Neural cell (in vitro differentiated cells): Measurements from ENCODE around the gene TCP10L. TPM values are rescaled to one million over a fixed set of nuclear protein-coding genes. Genes with fewer than 3 reads are reported as not detected.

Source experiments
- H2AFZ ChIP-seq: fragments of 200-600, 300-800 bp; sonication (generic), shearing (Covaris generic); 2 replicates; pipeline ENCODE4 v1.6.0; 2014; ENCODE audit warnings: low read depth, mild to moderate bottlenecking, antibody characterized with exemption, low read length, moderate library complexity
- H3F3A ChIP-seq: fragments of 200-600 bp; shearing (Covaris generic); 2 replicates; pipeline ENCODE4 v1.6.1; 2016; ENCODE audit warnings: mild to moderate bottlenecking, moderate library complexity, mixed read lengths, antibody characterized with exemption, low read length; ENCODE audit not compliant: insufficient read depth, poor library complexity, severe bottlenecking
- H3K27ac ChIP-seq: fragments of 200-600, 300-800 bp; sonication (generic), shearing (Covaris generic); 2 replicates; pipeline ENCODE4 v1.5.1; 2014; ENCODE audit warnings: mild to moderate bottlenecking, low read length, moderate library complexity
- H3K27me3 ChIP-seq: fragments of 300-800, 200-600 bp; sonication (generic), shearing (Covaris generic); 2 replicates; pipeline ENCODE4 v1.6.0; 2014; ENCODE audit warnings: mild to moderate bottlenecking, low read depth, low read length, moderate library complexity; ENCODE audit not compliant: insufficient read depth
- H3K36me3 ChIP-seq: fragments of 300-800, 200-600 bp; sonication (generic), shearing (Covaris generic); 2 replicates; pipeline ENCODE4 v1.5.1; 2014; ENCODE audit warnings: mild to moderate bottlenecking, antibody characterized with exemption, low read length, moderate library complexity; ENCODE audit not compliant: insufficient read depth
- H3K4me2 ChIP-seq: fragments of 300-800, 200-600 bp; sonication (generic), shearing (Covaris generic); 2 replicates; pipeline ENCODE4 v1.6.0; 2014; ENCODE audit warnings: mild to moderate bottlenecking, low read length
- H3K4me3 ChIP-seq: fragments of 300-800, 200-600 bp; sonication (generic), shearing (Covaris generic); 2 replicates; pipeline ENCODE4 v1.5.1; 2014; ENCODE audit warnings: mild to moderate bottlenecking, low read length, moderate library complexity
- H3K79me2 ChIP-seq: fragments of 200-600 bp; shearing (Covaris generic); replicated peaks from 2 replicates; pipeline ENCODE4 v1.6.0; 2014; ENCODE audit warnings: mild to moderate bottlenecking, low read length, moderate library complexity; ENCODE audit not compliant: insufficient read depth
- H3K9ac ChIP-seq: fragments of 300-800, 200-600 bp; sonication (generic), shearing (Covaris generic); 2 replicates; pipeline ENCODE4 v1.6.1; 2016; ENCODE audit warnings: mild to moderate bottlenecking, low read length, mixed read lengths
- H3K9me2 ChIP-seq: fragments of 200-600 bp; shearing (Covaris generic); 2 replicates; pipeline ENCODE4 v1.6.1; 2016; ENCODE audit warnings: mild to moderate bottlenecking, low read length, mixed read lengths; ENCODE audit not compliant: insufficient read depth
- H3K9me3 ChIP-seq: fragments of 200-600, 300-800 bp; sonication (generic), shearing (Covaris generic); 2 replicates; pipeline ENCODE4 v1.6.1; 2016; ENCODE audit warnings: mild to moderate bottlenecking, mixed run types, low read length, moderate library complexity, mixed read lengths
- H4K20me1 ChIP-seq: fragments of 200-600 bp; shearing (Covaris generic); 2 replicates; pipeline ENCODE4 v1.6.1; 2016; ENCODE audit warnings: mild to moderate bottlenecking, mixed run types; ENCODE audit not compliant: insufficient read depth
- EP300 ChIP-seq: fragments of 450-650 bp; conservative IDR thresholded peaks from 2 replicates; pipeline ENCODE4 v1.6.1; 2014; ENCODE audit warnings: antibody characterized with exemption, mild to moderate bottlenecking, moderate library complexity; ENCODE audit not compliant: poor library complexity, severe bottlenecking
- EZH2 ChIP-seq: fragments of 200-600, 300-800 bp; shearing (Covaris generic), sonication (generic); IDR thresholded peaks from 2 replicates; pipeline ENCODE4 v1.6.1; 2014; ENCODE audit warnings: antibody characterized with exemption, low read length, borderline replicate concordance, mild to moderate bottlenecking; ENCODE audit not compliant: insufficient read depth, poor library complexity, severe bottlenecking
- MXI1 ChIP-seq: fragments of 450-650 bp; conservative IDR thresholded peaks from 2 replicates; pipeline ENCODE4 v1.6.1; 2014; ENCODE audit warnings: antibody characterized with exemption, mild to moderate bottlenecking; ENCODE audit not compliant: poor library complexity, severe bottlenecking
- POLR2AphosphoS5 ChIP-seq: IDR thresholded peaks from 2 replicates; pipeline ENCODE4 v1.6.1; 2012
- RAD21 ChIP-seq: fragments of 450-650 bp; conservative IDR thresholded peaks from 2 replicates; pipeline ENCODE4 v1.6.1; 2014; ENCODE audit warnings: antibody characterized with exemption, mild to moderate bottlenecking, moderate library complexity
- SMC3 ChIP-seq: fragments of 450-650 bp; conservative IDR thresholded peaks from 2 replicates; pipeline ENCODE4 v1.6.1; 2014; ENCODE audit warnings: antibody characterized with exemption, mild to moderate bottlenecking, moderate library complexity; ENCODE audit not compliant: poor library complexity
- TAF1 ChIP-seq: IDR thresholded peaks from 2 replicates; pipeline ENCODE4 v1.6.1; 2012; ENCODE audit warnings: low read depth
- polyA plus RNA-seq: library from polyadenylated mRNA; depleted of rRNA; stranded (reverse); fragments of >200 nt; gene quantifications from 2 replicates; pipeline ENCODE4 v1.2.3, GENCODE V29; 2014
- TF ChIP-seq, protein P1 (sequence below): fragments of 450-650 bp; IDR thresholded peaks from 2 replicates; pipeline ENCODE4 v1.5.1; 2014; ENCODE audit warnings: antibody characterized with exemption, mild to moderate bottlenecking, moderate library complexity; ENCODE audit not compliant: poor library complexity, severe bottlenecking
- TF ChIP-seq, protein P2 (sequence below): IDR thresholded peaks from 2 replicates; pipeline ENCODE4 v1.6.1; 2012; ENCODE audit warnings: borderline replicate concordance

The TCP10L gene
- polyA plus RNA-seq, 1 donor from 2014 or later, result 1.7 TPM

GRCh38 chr21:32602099-32602498, 16.8 kb upstream of the TCP10L start:
- Histone ChIP-seq H3F3A (no peaks in the 10 kb centered on the region), H3K4me2 (no peak overlapping the region), H3K27me3 (no peaks in the 10 kb centered on the region), H3K36me3 (peaks cover 18% of the 10 kb centered on the region), H3K9me2 (no peaks in the 10 kb centered on the region), H3K9ac (no peak overlapping the region), H3K27ac (no peak overlapping the region), H4K20me1 (no peaks in the 10 kb centered on the region), H3K79me2 (no peaks in the 10 kb centered on the region), H3K9me3 (no peaks in the 10 kb centered on the region), H2AFZ (no peak overlapping the region), H3K4me3 (no peak overlapping the region)
- TF ChIP-seq POLR2AphosphoS5 (no peak), EP300 (no peak)

DNA sequence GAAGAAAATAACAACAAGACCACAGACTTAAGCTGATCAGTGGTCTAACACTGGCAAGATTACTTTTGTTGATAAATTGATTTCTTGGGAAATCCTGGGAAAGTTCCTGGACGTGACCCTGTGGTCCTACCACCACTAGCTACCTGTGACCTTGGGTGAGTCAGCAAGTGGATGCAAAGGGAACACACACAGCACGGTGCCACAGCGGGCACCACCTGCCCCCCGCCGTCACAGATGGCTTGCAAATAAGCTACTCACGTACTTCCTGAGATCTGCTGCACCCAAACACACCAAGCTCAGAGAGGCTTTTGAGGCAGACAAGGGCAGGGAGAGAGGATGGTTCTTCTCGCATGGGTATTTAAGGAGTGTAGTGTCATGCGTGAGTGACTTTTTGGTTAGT, 14.2 kb upstream of the TCP10L start:
- Histone ChIP-seq H3K9me3 (no peaks in the 10 kb centered on the region), H3K4me3 (no peak overlapping the region), H3K79me2 (no peaks in the 10 kb centered on the region), H3K9me2 (no peaks in the 10 kb centered on the region), H3K4me2 (no peak overlapping the region), H3F3A (no peaks in the 10 kb centered on the region), H2AFZ (no peak overlapping the region), H4K20me1 (no peaks in the 10 kb centered on the region), H3K36me3 (peaks cover 18% of the 10 kb centered on the region), H3K9ac (no peak overlapping the region), H3K27me3 (no peaks in the 10 kb centered on the region), H3K27ac (no peak overlapping the region)
- TF ChIP-seq MXI1 (no peak), TAF1 (no peak), RAD21 (no peak)
- TF ChIP-seq, protein P1, sequence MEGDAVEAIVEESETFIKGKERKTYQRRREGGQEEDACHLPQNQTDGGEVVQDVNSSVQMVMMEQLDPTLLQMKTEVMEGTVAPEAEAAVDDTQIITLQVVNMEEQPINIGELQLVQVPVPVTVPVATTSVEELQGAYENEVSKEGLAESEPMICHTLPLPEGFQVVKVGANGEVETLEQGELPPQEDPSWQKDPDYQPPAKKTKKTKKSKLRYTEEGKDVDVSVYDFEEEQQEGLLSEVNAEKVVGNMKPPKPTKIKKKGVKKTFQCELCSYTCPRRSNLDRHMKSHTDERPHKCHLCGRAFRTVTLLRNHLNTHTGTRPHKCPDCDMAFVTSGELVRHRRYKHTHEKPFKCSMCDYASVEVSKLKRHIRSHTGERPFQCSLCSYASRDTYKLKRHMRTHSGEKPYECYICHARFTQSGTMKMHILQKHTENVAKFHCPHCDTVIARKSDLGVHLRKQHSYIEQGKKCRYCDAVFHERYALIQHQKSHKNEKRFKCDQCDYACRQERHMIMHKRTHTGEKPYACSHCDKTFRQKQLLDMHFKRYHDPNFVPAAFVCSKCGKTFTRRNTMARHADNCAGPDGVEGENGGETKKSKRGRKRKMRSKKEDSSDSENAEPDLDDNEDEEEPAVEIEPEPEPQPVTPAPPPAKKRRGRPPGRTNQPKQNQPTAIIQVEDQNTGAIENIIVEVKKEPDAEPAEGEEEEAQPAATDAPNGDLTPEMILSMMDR, result no peak

DNA sequence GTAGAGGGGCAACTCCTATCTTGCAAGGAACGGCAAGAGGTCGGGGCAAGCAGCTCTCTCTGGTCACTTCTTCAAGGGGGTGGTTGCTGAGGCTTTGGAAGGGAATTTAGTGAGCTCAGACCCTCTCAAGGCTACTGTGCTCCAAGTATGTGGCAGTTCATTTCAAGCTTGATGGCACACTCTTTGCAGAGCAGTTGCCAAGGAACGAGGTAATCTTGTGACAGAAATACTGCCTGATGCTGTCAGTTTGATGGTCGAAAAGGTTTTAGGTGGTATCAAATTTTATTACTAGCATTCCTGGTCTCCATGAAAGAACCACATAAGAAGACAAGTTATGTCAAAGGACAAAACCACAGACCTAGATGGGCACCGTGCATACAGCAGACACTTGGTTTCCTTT, 13.8 kb upstream of the TCP10L start:
- Histone ChIP-seq H3K9me3 (no peaks in the 10 kb centered on the region), H4K20me1 (no peaks in the 10 kb centered on the region), H3K27me3 (no peaks in the 10 kb centered on the region), H3F3A (no peaks in the 10 kb centered on the region), H3K27ac (no peak overlapping the region), H2AFZ (no peak overlapping the region), H3K79me2 (no peaks in the 10 kb centered on the region), H3K4me2 (no peak overlapping the region), H3K9me2 (no peaks in the 10 kb centered on the region), H3K36me3 (peaks cover 18% of the 10 kb centered on the region), H3K4me3 (no peak overlapping the region), H3K9ac (no peak overlapping the region)
- TF ChIP-seq POLR2AphosphoS5, result no peak
- no peak for TF ChIP-seq EP300
- no peak for TF ChIP-seq SMC3
- TF ChIP-seq EZH2, result no peak
- TF ChIP-seq, protein P2, sequence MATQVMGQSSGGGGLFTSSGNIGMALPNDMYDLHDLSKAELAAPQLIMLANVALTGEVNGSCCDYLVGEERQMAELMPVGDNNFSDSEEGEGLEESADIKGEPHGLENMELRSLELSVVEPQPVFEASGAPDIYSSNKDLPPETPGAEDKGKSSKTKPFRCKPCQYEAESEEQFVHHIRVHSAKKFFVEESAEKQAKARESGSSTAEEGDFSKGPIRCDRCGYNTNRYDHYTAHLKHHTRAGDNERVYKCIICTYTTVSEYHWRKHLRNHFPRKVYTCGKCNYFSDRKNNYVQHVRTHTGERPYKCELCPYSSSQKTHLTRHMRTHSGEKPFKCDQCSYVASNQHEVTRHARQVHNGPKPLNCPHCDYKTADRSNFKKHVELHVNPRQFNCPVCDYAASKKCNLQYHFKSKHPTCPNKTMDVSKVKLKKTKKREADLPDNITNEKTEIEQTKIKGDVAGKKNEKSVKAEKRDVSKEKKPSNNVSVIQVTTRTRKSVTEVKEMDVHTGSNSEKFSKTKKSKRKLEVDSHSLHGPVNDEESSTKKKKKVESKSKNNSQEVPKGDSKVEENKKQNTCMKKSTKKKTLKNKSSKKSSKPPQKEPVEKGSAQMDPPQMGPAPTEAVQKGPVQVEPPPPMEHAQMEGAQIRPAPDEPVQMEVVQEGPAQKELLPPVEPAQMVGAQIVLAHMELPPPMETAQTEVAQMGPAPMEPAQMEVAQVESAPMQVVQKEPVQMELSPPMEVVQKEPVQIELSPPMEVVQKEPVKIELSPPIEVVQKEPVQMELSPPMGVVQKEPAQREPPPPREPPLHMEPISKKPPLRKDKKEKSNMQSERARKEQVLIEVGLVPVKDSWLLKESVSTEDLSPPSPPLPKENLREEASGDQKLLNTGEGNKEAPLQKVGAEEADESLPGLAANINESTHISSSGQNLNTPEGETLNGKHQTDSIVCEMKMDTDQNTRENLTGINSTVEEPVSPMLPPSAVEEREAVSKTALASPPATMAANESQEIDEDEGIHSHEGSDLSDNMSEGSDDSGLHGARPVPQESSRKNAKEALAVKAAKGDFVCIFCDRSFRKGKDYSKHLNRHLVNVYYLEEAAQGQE, result no peak
- TF ChIP-seq, protein P1, result no peak
